Activated T-helper 17 cell treated with anti-CD3 and anti-CD28 coated beads, Interleukin-2, amount 50 U/mL, for 72 hours (primary cell): Measurements from ENCODE around the gene SPRR3. TPM values are rescaled to one million over a fixed set of nuclear protein-coding genes. Genes with fewer than 3 reads are reported as not detected.

Experiments
- ATAC-seq: fragments of 150-1000 bp; cut with Tn5 transposase; replicated peaks from 2 replicates; pipeline ENCODE4 v1.10.0; 2021; ENCODE audit warnings: mild to moderate bottlenecking, moderate library complexity
- H3K27ac Mint-ChIP-seq: one replicate; pipeline ENCODE4 v1.8.0; 2022; ENCODE audit warnings: mixed read lengths
- H3K27me3 Mint-ChIP-seq: one replicate; pipeline ENCODE4 v1.8.0; 2022; ENCODE audit warnings: mixed read lengths
- H3K36me3 Mint-ChIP-seq: one replicate; pipeline ENCODE4 v1.8.0; 2022; ENCODE audit warnings: low read depth, mild to moderate bottlenecking, mixed read lengths
- H3K4me1 Mint-ChIP-seq: one replicate; pipeline ENCODE4 v1.8.0; 2022; ENCODE audit warnings: mixed read lengths
- H3K4me3 Mint-ChIP-seq: one replicate; pipeline ENCODE4 v1.8.0; 2022; ENCODE audit warnings: mild to moderate bottlenecking, mixed read lengths
- H3K9me3 Mint-ChIP-seq: one replicate; pipeline ENCODE4 v1.8.0; 2022; ENCODE audit warnings: mixed read lengths
- total RNA-seq, 2 donors: library from RNA; stranded (reverse); gene quantifications; one replicate each; pipeline ENCODE4 v1.2.3, GENCODE V29; 2022

The SPRR3 gene
- not detected for total RNA-seq

- H3K4me3 Mint-ChIP-seq: no peak within 1 kb of the TSS
- no peaks in the 10 kb centered on the region for H3K9me3 Mint-ChIP-seq
- no peaks in the 10 kb centered on the region for H3K4me1 Mint-ChIP-seq
- H3K36me3 Mint-ChIP-seq: no peaks in the 10 kb centered on the region
- peaks cover 25% of the 10 kb centered on the region for H3K27me3 Mint-ChIP-seq
- no peak within 1 kb of the TSS for H3K27ac Mint-ChIP-seq
- ATAC-seq: no peak
Observed at GRCh38 chr1:153001382-153001781, at the start of gene SPRR3. Gene SPRR3 (plus strand): TSS chr1:153001749. CDS start chr1:153003021, 1,272 bp downstream.

- H3K36me3 Mint-ChIP-seq: no peaks in the 10 kb centered on the region
- H3K27ac Mint-ChIP-seq: no peak overlapping the region
- no peaks in the 10 kb centered on the region for H3K4me1 Mint-ChIP-seq
- no peak overlapping the region for H3K4me3 Mint-ChIP-seq
- H3K27me3 Mint-ChIP-seq: peaks cover 24% of the 10 kb centered on the region
- ATAC-seq: no peak
- no peaks in the 10 kb centered on the region for H3K9me3 Mint-ChIP-seq
Observed at GRCh38 chr1:152953761-152954160, 47.8 kb upstream of the SPRR3 start.

- Mint-ChIP-seq H3K27me3 (peaks cover 24% of the 10 kb centered on the region), H3K9me3 (no peaks in the 10 kb centered on the region), H3K4me1 (no peaks in the 10 kb centered on the region), H3K27ac (no peak overlapping the region), H3K36me3 (no peaks in the 10 kb centered on the region), H3K4me3 (no peak overlapping the region)
- ATAC-seq: no peak
Observed at GRCh38 chr1:152954436-152954835, 47.1 kb upstream of the SPRR3 start.

GRCh38 chr1:152957561-152957960 lies 44.0 kb upstream of the SPRR3 start:
- Mint-ChIP-seq H3K4me1 (no peaks in the 10 kb centered on the region), H3K27me3 (peaks cover 12% of the 10 kb centered on the region), H3K9me3 (no peaks in the 10 kb centered on the region), H3K4me3 (no peak overlapping the region), H3K36me3 (no peaks in the 10 kb centered on the region), H3K27ac (no peak overlapping the region)
- no peak for ATAC-seq

GRCh38 chr1:152959273-152959672 lies 42.3 kb upstream of the SPRR3 start:
- H3K4me3 Mint-ChIP-seq: no peak overlapping the region
- no peaks in the 10 kb centered on the region for H3K36me3 Mint-ChIP-seq
- peaks cover 13% of the 10 kb centered on the region for H3K27me3 Mint-ChIP-seq
- H3K27ac Mint-ChIP-seq: no peak overlapping the region
- H3K4me1 Mint-ChIP-seq: no peaks in the 10 kb centered on the region
- no peak for ATAC-seq
- H3K9me3 Mint-ChIP-seq: no peaks in the 10 kb centered on the region

- ATAC-seq: no peak
- Mint-ChIP-seq H3K27ac (no peak overlapping the region), H3K36me3 (no peaks in the 10 kb centered on the region), H3K27me3 (peaks cover 13% of the 10 kb centered on the region), H3K9me3 (no peaks in the 10 kb centered on the region), H3K4me1 (no peaks in the 10 kb centered on the region), H3K4me3 (no peak overlapping the region)
Observed at GRCh38 chr1:152959801-152960451, 41.6 kb upstream of the SPRR3 start.

- Mint-ChIP-seq H3K27ac (no peak overlapping the region), H3K4me3 (no peak overlapping the region), H3K4me1 (no peaks in the 10 kb centered on the region), H3K36me3 (no peaks in the 10 kb centered on the region), H3K9me3 (no peaks in the 10 kb centered on the region), H3K27me3 (peaks cover 20% of the 10 kb centered on the region)
- no peak for ATAC-seq
Observed at GRCh38 chr1:152960452-152961044, 41.0 kb upstream of the SPRR3 start.

- Mint-ChIP-seq H3K27me3 (peaks cover 22% of the 10 kb centered on the region), H3K27ac (no peak overlapping the region), H3K36me3 (no peaks in the 10 kb centered on the region), H3K4me3 (no peak overlapping the region), H3K9me3 (no peaks in the 10 kb centered on the region), H3K4me1 (no peaks in the 10 kb centered on the region)
- ATAC-seq: no peak
Observed at GRCh38 chr1:152961226-152961891, 40.2 kb upstream of the SPRR3 start.

- H3K9me3 Mint-ChIP-seq: no peaks in the 10 kb centered on the region
- H3K27me3 Mint-ChIP-seq: peaks cover 29% of the 10 kb centered on the region
- H3K27ac Mint-ChIP-seq: no peak overlapping the region
- no peak overlapping the region for H3K4me3 Mint-ChIP-seq
- no peaks in the 10 kb centered on the region for H3K36me3 Mint-ChIP-seq
- no peaks in the 10 kb centered on the region for H3K4me1 Mint-ChIP-seq
- no peak for ATAC-seq
Observed at GRCh38 chr1:152962876-152963415, 38.6 kb upstream of the SPRR3 start.

- ATAC-seq: peak; percentile 53
- no peaks in the 10 kb centered on the region for H3K4me1 Mint-ChIP-seq
- no peaks in the 10 kb centered on the region for H3K36me3 Mint-ChIP-seq
- peaks cover 25% of the 10 kb centered on the region for H3K27me3 Mint-ChIP-seq
- no peaks in the 10 kb centered on the region for H3K9me3 Mint-ChIP-seq
- H3K4me3 Mint-ChIP-seq: no peak overlapping the region
- no peak overlapping the region for H3K27ac Mint-ChIP-seq
Observed at GRCh38 chr1:152964536-152964935, 37.0 kb upstream of the SPRR3 start.

GRCh38 chr1:152965853-152966252 lies 35.7 kb upstream of the SPRR3 start:
- Mint-ChIP-seq H3K9me3 (no peaks in the 10 kb centered on the region), H3K36me3 (no peaks in the 10 kb centered on the region), H3K27ac (no peak overlapping the region)

GRCh38 chr1:152967201-152967600 lies 34.3 kb upstream of the SPRR3 start:
- Mint-ChIP-seq H3K4me3 (no peak overlapping the region), H3K4me1 (no peaks in the 10 kb centered on the region), H3K27ac (no peak overlapping the region), H3K27me3 (peaks cover 32% of the 10 kb centered on the region), H3K36me3 (no peaks in the 10 kb centered on the region), H3K9me3 (no peaks in the 10 kb centered on the region)
- ATAC-seq: peak; percentile 65

More at GRCh38 chr1:152965853-152966252, 35.7 kb upstream of the SPRR3 start:
- no peak overlapping the region for H3K4me3 Mint-ChIP-seq
- ATAC-seq: no peak
- no peaks in the 10 kb centered on the region for H3K4me1 Mint-ChIP-seq
- H3K27me3 Mint-ChIP-seq: peaks cover 25% of the 10 kb centered on the region

- Mint-ChIP-seq H3K9me3 (no peaks in the 10 kb centered on the region), H3K27ac (no peak overlapping the region), H3K27me3 (peaks cover 39% of the 10 kb centered on the region), H3K4me3 (no peak overlapping the region), H3K4me1 (no peaks in the 10 kb centered on the region), H3K36me3 (no peaks in the 10 kb centered on the region)
- no peak for ATAC-seq
Observed at GRCh38 chr1:152968248-152968647, 33.3 kb upstream of the SPRR3 start.

GRCh38 chr1:152969036-152969435 lies 32.5 kb upstream of the SPRR3 start:
- Mint-ChIP-seq H3K4me3 (no peak overlapping the region), H3K4me1 (no peaks in the 10 kb centered on the region)

GRCh38 chr1:152970495-152970894 lies 31.1 kb upstream of the SPRR3 start, which contains the start of gene SPRR4:
Gene SPRR4 (plus strand): TSS chr1:152970648. CDS start chr1:152971891, 1,243 bp downstream.
- Mint-ChIP-seq H3K27me3 (peaks cover 37% of the 10 kb centered on the region), H3K4me3 (no peak within 1 kb of the TSS), H3K27ac (no peak within 1 kb of the TSS), H3K36me3 (no peaks in the 10 kb centered on the region), H3K4me1 (no peaks in the 10 kb centered on the region), H3K9me3 (no peaks in the 10 kb centered on the region)
- no peak for ATAC-seq

More at GRCh38 chr1:152969036-152969435, 32.5 kb upstream of the SPRR3 start:
- Mint-ChIP-seq H3K27me3 (peaks cover 39% of the 10 kb centered on the region), H3K27ac (no peak overlapping the region), H3K36me3 (no peaks in the 10 kb centered on the region), H3K9me3 (no peaks in the 10 kb centered on the region)
- ATAC-seq: no peak
